ENCODE measurements around the gene TEKT1.
"Not testable (repeated sequence)": the region's sequence is repeated elsewhere in the genome, so short reads cannot be mapped to it uniquely, and the experiment has no call there.

Gene TEKT1

DNA sequence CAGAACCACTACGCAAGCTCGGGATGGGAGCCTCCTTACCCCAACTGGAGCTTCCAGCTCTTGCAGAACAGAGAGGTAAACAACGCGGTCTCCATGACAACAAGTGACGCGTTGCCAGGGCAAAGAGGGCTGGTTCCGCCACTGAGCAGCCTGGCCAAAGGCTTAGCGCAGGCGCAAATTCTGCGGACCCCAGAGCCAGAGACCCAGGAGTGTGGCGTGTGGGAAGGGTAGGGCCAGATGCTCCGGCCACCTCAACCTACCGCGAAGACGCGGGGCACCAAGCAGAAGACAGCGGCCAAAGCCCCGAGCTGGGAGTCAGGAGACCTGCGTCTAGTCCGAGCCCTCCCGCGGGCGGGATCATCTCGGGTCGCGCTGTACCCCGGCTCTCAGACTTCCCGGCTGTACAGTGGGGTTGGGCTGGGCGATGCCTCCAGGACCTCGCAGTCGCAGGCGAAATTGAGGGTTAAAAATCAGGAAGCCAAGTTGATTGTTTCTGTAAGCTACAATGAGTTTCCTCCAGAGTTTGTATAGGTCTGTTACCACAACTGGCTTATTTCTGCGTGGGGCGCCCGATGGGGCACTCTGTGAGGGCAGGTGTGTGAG lies at the start of gene TEKT1:
Gene TEKT1 (minus strand): TSS at position 69 of the 603 bp plus-strand sequence. CDS start 1,353 bp downstream, outside the sequence.
- peak; percentile 60 for DNase-seq (ENCODE audit: low spot score)

DNA sequence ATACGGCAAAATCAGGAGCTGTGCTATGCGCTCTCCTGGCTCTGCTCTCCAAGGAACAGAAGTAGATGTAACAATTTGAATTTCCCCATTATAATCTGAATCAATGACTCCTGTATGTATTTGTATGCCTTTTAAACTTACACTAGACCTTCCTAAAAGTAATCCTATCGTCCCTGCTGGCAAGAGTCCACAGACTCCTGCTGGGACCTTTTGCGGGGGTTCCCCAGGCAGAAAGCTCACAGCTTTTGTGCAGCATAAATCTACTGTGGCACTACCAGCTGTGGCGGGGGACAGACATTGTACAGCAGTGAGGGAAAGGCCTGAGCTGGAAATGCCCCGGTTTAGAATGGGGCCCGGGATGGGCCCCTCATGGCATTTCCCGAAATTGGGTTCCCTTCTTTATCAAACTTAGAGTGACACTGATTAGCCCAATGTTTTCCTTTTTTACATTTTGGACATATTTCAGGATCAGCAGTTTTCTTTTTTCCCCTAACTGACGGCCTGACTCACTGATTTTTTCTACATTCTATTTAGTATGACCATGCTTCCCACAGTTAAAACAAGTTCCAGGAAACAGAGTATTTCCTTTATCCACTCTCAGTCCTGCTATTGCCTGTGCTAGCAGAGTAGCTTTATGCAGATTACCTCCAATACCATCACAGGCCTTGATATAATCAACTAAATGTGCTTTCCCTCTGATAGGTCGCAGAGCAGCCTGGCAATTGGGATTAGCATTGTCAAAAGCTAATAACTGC lies 47.9 kb upstream of the TEKT1 start:
- not testable (repeated sequence) for DNase-seq (ENCODE audit: low spot score)

DNA sequence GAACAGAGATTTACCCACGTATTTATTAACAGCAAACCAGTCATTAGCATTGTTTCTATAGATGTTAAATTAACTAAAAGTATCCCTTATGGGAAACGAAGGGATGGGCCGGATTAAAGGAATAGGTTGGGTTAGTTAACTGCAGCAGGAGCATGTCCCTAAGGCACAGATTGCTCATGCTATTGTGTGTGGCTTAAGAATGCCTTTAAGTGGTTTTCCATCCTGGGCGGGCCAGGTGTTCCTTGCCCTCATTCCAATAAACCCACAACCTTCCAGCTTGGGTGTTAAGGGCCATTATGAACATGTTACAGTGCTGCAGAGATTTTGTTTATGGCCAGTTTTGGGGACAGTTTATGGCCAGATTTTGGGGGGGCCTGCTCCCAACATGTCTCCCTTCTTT lies 43.7 kb upstream of the TEKT1 start:
- DNase-seq (ENCODE audit: low spot score) = not testable (repeated sequence)

DNA sequence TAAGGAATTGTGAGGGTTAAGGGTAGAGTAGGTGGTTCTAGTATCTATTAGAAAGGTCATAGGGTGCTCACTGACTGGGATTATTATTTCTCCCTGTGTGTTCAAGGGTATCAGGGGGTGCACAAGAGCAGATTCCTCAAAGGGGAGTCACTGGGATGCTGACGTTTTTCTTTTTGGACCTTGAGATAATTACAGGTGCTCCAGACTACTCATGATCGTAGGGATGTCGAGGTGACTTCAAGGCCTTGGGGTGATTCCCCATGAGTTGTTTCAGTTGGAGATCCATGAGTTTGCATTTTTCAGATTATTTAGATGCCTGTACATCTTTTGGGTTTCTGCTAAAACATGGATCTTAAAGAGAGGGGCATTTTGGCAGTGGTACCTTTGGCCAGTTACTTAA lies 41.4 kb upstream of the TEKT1 start:
- no peak for DNase-seq (ENCODE audit: low spot score)

DNA sequence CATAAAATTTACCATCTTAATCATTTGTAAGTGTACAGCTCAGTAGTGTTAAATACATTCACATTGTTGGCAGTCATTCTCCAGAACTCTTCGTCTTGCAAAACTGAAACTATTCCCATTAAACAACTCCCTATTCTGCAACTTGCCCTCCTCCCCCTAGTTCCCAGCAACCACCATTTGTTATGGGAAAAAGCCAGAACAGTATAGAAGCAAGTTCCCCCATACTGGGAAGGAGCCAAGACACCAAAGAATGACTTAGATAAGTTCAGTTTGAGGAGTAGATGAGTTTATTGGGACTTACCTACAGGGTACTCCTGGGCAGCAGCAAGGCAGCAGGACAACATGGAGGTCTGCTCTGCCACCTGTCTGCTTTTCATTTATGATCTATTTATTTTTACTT lies 39.3 kb upstream of the TEKT1 start:
- no peak for DNase-seq (ENCODE audit: low spot score)

DNA sequence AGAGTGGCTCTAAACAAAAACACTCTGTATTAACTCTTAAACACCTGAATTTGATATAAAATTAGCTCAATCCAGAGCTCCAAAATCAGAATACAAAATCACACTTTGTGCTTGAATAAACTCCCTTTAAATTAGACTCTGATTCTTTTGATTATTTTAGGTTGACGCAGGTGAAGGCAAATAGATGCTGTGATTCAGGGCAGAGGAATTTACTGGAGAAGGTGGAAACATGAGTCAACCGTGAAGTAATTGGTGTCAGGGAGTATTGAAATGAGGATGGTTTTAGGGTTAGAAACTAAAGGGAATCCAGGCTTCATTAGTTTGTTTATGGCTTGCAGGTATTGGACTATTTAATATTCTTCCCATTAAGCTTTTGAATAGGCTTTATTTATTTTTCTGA lies 37.1 kb upstream of the TEKT1 start:
- no peak for DNase-seq (ENCODE audit: low spot score)

DNA sequence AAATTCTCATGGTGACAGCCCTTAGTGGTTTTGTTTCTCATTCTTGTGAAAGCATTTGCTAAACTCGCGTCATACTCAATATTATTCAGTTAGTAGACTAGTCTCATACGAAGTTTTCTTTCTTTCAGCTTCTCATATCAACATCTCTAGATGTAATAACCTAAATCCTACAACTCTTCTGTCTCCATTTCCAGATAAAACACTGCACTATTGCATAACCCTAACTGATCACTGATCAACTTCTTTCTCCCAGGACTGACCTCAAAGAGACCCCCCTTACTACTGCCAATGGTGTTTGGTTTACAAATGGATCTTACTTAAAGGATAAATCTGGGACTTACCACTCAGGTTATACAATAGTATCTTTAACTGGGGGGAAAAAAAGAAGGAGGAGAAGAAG lies 36.3 kb upstream of the TEKT1 start:
- no peak for DNase-seq (ENCODE audit: low spot score)

DNA sequence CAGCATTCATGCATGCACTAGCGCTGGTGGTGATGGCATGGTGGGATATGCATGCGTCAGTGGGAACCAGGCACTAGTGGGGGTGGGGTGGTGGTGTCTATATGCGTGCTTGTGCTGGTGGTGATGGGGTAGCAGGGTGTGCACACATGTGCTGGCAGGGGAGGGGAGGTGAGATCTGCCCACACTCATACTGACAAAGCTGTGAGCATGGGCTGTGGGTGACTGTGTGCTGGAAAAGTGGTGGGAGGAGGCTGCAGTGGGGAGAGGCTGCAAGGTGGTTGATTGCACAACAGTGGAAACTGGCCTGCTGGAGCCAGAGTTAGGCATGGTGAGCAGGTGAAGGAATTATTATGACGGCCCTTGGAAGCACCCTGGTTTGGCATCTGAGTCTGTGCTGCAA lies 31.3 kb upstream of the TEKT1 start:
- DNase-seq (ENCODE audit: low spot score) = no peak

DNA sequence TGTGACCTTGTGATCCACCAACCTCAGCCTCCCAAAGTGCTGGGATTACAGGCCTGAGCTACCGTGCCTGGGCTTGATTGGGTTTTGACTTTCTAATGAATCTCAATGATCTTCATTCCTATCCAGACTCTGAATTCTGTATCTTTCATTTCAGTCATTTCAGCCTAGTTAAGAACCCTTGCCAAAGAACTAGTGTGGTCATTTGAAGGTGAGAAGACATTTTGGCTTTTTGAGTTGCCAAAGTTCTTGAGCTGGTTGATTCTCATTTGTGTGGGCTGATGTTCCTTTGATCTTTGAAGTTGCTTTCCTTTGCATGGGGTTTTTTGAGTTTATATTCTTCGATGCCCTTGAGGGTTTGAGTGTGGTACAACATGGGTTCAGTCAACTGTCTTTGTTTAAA lies 30.6 kb upstream of the TEKT1 start:
- no peak for DNase-seq (ENCODE audit: low spot score)

DNA sequence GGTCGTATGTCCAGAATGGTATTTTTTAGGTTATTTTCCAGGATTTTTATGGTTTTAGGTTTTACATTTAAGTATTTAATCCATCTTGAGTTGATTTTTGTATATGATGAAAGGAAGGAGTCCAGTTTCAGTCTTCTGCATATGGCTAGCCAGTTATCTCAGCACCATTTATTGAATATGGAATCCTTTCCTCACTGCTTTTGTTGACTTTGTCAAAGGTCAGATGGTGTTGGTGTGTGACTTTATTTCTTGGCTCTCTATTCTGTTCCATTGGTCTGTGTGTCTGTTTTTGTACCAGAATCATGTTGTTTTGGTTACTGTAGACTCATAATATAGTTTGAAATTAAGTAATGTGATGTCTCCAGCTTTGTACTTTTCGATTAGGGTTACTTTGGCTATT lies 26.4 kb upstream of the TEKT1 start:
- DNase-seq (ENCODE audit: low spot score) = no peak

DNA sequence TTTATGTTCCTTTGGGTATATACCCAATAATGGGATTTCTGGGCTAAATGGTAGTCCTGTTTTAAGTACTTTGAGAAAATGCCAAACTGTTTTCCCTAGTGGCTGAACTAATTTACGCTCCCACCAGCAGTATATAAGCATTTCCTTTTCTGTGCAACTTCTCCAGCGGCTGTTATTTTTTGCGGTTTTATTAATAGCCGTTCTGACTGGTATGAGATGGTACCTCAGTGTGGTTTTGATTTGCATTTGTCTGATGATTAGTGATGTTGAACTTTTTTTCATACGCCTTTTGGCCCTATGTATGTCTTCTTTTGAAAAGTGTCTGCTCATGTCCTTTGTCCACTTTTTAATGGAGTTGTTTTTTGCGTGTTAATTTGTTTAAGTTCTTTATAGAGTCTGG lies 25.8 kb upstream of the TEKT1 start:
- DNase-seq (ENCODE audit: low spot score) = no peak

DNA sequence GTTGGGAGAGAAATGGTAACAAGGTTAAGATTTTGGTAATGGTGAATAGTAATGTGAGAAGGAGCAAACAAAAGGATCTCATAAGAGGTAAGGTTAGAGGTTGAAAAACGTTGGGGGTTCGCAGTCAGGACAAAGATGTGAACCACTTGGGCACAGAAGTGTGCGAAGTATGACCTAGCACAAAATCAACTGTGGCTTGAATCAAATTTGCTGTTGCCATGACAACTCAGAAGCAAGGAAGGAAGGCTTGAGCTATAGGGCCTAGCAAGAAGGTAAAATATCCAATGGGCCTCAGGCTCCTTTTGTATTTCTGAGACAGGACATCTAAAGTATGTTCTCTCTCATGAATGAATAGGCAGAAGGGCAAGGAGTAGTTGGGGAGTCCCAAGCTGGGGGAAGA lies 24.5 kb upstream of the TEKT1 start:
- DNase-seq (ENCODE audit: low spot score) = no peak

DNA sequence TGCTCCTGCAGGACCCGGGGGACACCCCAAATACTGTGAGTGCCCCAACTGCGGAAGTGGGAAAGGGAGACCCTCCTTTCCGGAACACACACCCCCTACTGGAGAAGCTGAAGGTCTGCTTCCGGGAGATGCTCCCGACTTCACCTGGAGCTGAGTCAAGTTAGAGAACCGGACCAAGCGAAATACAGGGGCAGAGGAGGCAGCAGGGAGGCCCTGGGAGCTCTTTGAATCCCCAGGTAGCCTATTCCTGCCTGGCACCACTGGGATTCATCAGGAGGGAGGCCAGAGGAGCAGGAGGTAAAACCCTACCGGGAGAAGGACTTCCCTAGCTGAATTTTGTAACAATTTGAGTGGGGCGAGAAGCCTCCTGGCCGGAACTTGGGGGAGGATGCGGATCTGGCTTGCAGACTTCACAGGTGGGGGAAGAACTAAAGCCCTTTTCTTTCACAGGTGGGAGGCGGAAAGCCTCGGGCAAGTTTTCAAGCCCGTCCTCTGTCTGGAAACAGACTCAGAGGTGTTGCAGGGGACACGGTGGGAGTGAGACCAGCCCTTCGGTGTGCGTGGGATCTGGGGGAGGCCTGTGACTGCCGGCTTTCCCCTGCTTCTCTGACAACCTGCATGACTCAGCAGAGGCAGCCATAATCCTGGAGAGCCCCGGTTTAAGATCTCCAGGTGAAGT lies 22.4 kb upstream of the TEKT1 start:
- DNase-seq (ENCODE audit: low spot score) = peak; percentile 25

DNA sequence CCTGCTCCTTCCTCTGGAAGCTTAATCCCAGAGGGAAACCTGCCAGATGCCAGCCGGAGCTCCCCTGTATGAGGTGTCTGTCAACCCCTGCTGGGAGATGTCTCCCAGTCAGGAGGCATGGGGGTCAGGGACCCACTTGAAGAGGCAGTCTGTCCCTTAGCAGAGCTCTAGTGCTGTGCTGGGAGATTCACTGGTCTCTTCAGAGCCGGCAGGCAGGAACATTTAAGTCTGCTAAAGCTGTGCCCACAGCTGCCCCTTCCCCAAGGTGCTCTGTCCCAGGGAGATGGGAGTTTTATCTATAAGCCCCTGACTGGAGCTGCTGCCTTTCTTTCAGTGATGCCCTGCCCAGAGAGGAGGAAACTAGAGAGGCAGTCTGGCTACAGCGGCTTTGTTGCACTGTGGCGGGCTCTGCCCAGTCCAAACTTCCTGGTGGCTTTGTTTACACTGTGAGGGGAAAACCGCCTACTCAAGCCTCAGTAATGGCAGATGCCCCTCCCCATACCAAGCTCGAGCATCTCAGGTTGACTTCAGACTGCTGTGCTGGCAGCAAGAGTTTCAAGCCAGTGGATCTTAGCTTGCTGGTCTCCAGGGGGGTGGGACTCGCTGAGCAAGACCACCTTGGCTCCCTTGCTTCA lies 17.1 kb upstream of the TEKT1 start:
- DNase-seq (ENCODE audit: low spot score) = not testable (repeated sequence)

DNA sequence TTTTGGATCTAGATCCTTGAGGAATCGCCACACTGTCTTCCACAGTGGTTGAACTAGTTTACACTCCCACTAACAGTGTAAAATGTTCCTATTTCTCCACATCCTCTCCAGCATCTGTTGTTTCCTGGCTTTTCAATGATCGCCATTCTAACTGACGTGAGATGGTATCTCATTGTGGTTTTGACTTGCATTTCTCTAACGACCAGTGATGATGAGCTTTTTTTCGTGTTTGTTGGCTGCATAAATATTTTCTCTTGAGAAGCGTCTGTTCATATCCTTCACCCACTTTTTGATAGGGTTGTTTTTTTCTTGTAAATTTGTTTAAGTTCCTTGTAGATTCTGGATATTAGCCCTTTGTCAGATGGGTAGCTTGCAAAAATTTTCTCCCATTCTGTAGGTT lies 14.6 kb upstream of the TEKT1 start:
- DNase-seq (ENCODE audit: low spot score) = not testable (repeated sequence)

DNA sequence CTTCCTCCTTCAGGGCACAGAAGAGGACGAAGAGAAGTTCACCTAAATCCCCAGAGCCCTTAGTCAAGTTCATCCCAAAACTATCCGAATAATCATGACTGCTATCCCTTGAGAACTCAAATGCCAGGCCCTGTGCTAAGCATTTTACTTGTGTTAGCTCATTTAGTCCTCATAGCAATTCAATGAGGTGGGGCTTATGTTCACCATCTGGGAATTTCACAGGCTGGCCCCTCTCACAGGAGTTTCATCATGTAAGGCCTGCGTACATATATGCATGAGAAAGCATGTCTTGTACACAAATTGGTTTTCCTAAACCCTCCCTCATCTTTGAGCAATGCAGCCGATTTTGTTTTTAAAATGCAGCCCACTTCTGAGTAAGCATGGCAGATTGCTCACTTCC lies 12.9 kb upstream of the TEKT1 start:
- not testable (repeated sequence) for DNase-seq (ENCODE audit: low spot score)

DNA sequence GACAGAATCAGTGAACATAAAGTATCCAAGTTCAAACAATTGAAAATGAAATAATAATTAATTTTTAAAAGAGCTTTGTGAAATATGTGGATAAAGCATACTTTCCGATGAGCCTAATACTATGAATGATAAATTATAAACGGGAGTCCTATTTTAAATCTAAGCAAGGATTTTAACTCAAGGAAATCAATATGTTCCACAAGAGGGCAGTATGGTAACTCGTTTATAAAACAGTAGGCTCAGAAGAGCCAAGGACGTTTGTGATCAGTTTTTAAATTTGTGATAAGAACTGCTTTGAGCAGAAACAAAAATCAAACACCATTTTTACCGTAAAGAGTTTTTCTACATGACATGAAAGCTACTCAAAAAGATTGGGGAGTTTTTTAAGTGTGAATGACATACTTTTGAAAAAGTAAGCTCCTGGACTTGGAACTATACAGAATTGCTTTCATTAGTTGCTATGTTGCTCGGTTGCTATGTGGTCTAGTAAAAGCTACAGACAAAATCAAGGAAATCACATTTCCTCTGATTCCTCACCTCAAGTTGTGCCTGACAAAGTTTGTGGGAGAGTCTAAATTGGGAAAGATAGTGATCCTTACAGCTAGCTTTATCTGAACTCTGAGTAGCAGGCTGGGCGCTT lies 11.8 kb upstream of the TEKT1 start:
- DNase-seq (ENCODE audit: low spot score) = peak; percentile 31

DNA sequence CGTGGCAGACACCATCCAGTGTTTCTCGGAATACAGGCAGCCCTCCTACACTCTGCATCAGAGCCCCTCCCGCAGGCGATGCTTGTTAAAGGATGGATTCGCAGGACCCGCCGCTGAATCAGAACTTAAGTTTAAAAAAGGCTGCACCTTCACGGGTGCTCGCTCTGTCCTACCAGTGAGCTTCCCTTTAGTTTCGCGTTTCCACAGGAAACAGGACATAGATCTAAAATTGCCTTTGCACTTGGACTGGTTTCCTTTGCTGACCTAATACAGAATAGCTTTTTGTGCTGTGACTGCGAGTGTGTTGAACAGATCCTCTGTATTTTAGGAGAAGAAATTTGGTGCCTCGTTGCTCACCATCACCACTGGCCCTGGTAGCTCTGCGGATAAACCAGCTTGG lies 10.2 kb upstream of the TEKT1 start:
- not testable (repeated sequence) for DNase-seq (ENCODE audit: low spot score)

DNA sequence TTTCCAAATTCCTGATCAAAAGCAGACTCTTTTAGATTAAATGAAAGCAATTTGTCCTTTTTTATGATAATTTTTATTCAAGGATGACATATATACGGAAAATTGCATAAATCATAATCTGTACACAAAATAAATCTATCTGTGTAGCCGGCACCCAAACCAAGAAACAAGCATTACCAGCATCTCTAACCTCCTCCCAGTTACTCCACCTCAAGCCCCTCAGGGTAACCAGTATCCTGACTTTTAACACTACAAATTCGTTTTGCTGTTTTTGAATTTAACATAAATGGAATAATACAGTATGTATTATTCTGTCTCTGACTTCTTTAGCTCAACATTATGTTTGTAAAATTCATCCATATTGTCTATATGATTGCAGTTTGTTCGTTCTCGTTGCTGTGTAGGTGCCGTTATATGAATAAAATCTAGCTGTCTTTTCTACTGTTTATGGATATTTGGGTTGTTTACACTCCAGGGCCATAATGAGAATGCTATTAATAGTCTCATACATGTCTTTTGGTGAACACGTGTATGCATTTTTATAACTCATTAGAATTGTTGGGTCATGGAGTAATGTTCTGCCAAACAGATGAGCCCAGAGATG lies 1.0 kb downstream of the TEKT1 start:
- no peak for DNase-seq (ENCODE audit: low spot score)

DNA sequence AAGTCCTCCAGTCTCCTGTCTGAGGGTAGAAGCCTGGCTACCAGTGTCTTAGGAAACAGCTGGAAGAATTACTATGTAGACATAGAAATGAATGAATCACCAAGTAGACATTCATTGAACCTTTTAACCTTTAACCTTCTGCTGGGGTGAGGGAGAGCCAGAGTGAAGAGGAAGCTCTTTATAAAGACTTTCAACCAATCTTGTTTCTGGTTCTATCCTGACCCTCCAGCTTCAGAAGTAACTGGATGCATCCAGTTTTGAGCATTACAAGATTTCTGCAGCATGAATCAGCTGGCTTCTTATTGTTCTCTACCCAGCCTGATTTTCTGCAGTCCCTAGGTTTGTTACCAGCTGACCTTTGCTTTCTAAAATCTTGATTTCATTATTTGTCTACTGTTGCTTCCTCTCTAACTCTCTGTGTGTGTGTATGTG lies 8.5 kb downstream of the TEKT1 start:
- no peak for DNase-seq (ENCODE audit: low spot score)

DNA sequence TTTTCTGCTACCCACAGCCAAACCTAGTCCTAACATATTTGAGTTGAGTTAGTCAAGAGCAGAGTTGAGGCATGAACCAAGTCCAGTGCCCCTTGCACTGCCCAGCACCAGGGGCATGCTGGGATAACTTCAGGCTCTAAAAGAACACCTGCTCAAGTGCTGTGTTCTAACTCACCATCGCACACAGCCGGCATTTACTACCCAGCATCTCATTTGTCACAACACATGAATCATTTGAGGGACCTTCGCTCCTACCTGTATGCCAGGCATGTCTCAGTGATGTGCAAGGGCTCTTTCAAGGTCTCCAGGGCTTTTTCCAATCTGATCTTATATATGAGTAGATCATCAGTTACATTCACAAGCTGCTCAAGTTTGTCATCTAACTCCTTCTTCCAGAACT lies 12.6 kb downstream of the TEKT1 start:
- DNase-seq (ENCODE audit: low spot score) = no peak

DNA sequence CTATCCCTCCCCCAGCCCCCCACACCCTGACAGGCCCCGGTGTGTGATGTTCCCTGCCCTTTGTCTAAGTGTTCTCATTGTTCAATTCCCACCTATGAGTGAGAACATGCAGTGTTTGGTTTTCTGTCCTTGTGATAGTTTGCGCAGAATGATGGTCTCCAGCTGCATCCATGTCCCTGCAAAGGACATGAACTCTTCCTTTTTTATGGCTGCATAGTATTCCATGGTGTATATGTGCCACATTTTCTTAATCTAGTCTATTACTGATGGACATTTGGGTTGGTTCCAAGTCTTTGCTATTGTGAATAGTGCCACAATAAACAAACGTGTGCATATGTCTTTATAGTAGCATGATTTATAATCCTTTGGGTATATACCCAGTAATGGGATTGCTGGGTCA lies 15.2 kb downstream of the TEKT1 start:
- not testable (repeated sequence) for DNase-seq (ENCODE audit: low spot score)

Measured in activated CD4-positive, alpha-beta T cell treated with anti-CD3 and anti-CD28 coated beads, Interleukin-2, Interleukin-4, amounts not matched to agents 100 ng/mL and 50 ng/mL, durations not matched to agents 16 hours and 8 hours (primary cell).